IPS-15b (cell line): ENCODE measurements around the gene WFDC8.
"Not testable (repeated sequence)": the region's sequence is repeated elsewhere in the genome, so short reads cannot be mapped to it uniquely, and the experiment has no call there.

Experiments
- H3K27me3 ChIP-seq: one replicate; pipeline ENCODE4 v1.6.1; 2013; ENCODE audit warnings: low read length; ENCODE audit not compliant: control insufficient read depth, insufficient read depth
- H3K36me3 ChIP-seq: one replicate; pipeline ENCODE4 v1.6.1; 2013; ENCODE audit warnings: low read length; ENCODE audit not compliant: control insufficient read depth, insufficient read depth
- H3K4me1 ChIP-seq: one replicate; pipeline ENCODE4 v1.6.1; 2013; ENCODE audit warnings: mild to moderate bottlenecking, low read length; ENCODE audit not compliant: control insufficient read depth, insufficient read depth
- H3K4me3 ChIP-seq: one replicate; pipeline ENCODE4 v1.5.1; 2013; ENCODE audit warnings: low read depth, low read length
- H3K9ac ChIP-seq: one replicate; pipeline ENCODE4 v1.6.1; 2013; ENCODE audit warnings: low read depth, mild to moderate bottlenecking, low read length
- H3K9me3 ChIP-seq: one replicate; pipeline ENCODE4 v1.6.1; 2013; ENCODE audit warnings: mild to moderate bottlenecking, low read length; ENCODE audit not compliant: control insufficient read depth, insufficient read depth

WFDC8 gene

GRCh38 chr20:45585986-45586385 is 6.9 kb upstream of the WFDC8 start:
- not testable (repeated sequence) for H3K27me3 ChIP-seq, H3K9me3 ChIP-seq, H3K36me3 ChIP-seq, H3K4me1 ChIP-seq, H3K9ac ChIP-seq, H3K4me3 ChIP-seq

DNA sequence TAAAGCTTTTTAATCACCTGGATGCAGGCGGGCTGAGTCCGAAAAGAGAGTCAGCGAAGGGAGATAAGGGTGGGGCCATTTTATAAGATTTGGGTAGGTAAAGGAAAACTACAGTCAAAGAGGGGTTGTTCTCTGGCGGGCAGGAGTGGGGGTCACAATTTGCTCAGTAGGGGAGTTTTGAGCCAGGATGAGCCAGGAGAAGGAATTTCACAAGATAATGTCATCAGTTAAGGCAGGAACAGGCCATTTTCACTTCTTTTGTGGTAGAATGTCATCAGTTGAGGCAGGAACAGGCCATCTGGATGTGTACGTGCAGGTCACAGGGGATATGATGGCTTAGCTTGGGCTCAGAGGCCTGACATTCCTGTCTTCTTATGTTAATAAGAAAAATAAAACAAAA is 5.2 kb upstream of the WFDC8 start:
- H3K36me3 ChIP-seq, H3K9me3 ChIP-seq, H3K4me3 ChIP-seq, H3K27me3 ChIP-seq, H3K4me1 ChIP-seq, H3K9ac ChIP-seq: not testable (repeated sequence)

- Histone ChIP-seq H3K4me1 (peaks cover 7% of the 10 kb centered on the region), H3K9me3 (no peaks in the 10 kb centered on the region), H3K27me3 (no peaks in the 10 kb centered on the region), H3K36me3 (no peaks in the 10 kb centered on the region), H3K9ac (no peak overlapping the region), H3K4me3 (no peak overlapping the region)
Observed at GRCh38 chr20:45583502-45583901, 4.4 kb upstream of the WFDC8 start.

- Histone ChIP-seq H3K36me3 (no peaks in the 10 kb centered on the region), H3K4me3 (no peak overlapping the region), H3K27me3 (no peaks in the 10 kb centered on the region)
Observed at GRCh38 chr20:45581702-45582101, 2.6 kb upstream of the WFDC8 start.

DNA sequence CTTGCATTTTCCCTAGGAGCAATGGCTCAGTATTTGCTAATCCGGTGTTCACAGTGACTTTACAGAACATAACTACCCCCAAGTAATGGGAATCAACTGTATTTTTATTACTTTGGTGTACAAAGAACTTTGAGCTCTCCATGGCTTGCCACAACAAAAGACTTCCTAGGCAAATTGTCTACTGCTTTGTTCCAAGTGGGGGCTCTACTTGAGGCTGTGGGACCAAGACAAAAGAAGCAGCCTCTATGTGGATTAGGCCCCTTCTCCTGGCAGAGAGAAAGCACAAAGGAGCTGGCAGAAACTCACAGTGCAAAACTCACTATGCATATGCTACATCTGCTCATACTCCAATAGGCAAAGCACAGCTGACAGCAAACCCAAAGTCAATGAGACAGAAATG is 853 bp downstream of the WFDC8 start:
- no peak overlapping the region for H3K9ac ChIP-seq
- H3K27me3 ChIP-seq = no peaks in the 10 kb centered on the region
- H3K9me3 ChIP-seq = no peaks in the 10 kb centered on the region
- no peak overlapping the region for H3K4me3 ChIP-seq
- H3K4me1 ChIP-seq = peaks cover 7% of the 10 kb centered on the region
- H3K36me3 ChIP-seq = no peaks in the 10 kb centered on the region

More at GRCh38 chr20:45581702-45582101, 2.6 kb upstream of the WFDC8 start:
- peaks cover 10% of the 10 kb centered on the region for H3K4me1 ChIP-seq
- H3K9ac ChIP-seq = no peak overlapping the region
- H3K9me3 ChIP-seq = no peaks in the 10 kb centered on the region

- H3K27me3 ChIP-seq = no peaks in the 10 kb centered on the region
- H3K36me3 ChIP-seq = no peaks in the 10 kb centered on the region
- no peak overlapping the region for H3K9ac ChIP-seq
- H3K9me3 ChIP-seq = no peaks in the 10 kb centered on the region
- H3K4me3 ChIP-seq = no peak overlapping the region
- peaks cover 4% of the 10 kb centered on the region for H3K4me1 ChIP-seq
Observed at GRCh38 chr20:45576995-45577394, 2.1 kb downstream of the WFDC8 start.

DNA sequence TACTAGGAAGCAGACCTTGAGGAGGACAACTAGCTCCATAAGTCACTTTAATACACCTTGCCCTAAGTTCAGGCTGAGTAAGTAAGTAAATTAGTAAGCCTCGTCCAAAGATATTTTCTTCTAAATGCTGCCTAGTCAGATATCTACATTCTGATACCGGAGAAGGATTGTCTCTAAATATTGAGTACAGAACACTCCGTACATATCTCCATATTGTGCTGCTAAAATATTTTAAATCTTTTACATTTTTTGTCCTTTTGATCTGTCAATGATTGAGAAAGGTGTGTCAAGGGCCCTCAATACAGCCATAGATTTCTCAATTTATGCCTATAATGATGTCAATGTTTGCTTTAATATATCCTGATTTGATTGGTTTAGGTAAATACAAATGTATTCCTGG is 3.2 kb downstream of the WFDC8 start:
- Histone ChIP-seq H3K36me3 (no peaks in the 10 kb centered on the region), H3K27me3 (no peaks in the 10 kb centered on the region), H3K9ac (no peak overlapping the region), H3K9me3 (no peaks in the 10 kb centered on the region), H3K4me3 (no peak overlapping the region), H3K4me1 (peaks cover 4% of the 10 kb centered on the region)

DNA sequence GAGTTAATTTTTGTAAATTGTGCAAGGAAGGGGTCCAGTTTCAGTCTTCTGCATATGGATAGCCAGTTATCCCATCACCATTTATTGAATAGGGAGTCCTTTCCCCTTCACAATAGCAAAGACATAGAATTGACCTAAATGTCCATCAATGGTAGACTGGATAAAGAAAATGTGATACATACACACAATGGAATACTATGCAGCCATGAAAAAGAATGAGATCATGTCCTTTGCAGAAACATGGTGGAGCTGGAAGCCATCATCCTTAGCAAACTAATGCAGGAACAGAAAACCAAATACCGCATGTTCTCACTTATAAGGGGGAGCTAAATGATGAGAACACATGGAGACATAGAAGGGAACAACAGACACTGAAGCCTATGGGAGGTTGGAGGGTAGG is 9.4 kb downstream of the WFDC8 start:
- not testable (repeated sequence) for H3K4me3 ChIP-seq, H3K27me3 ChIP-seq, H3K9ac ChIP-seq, H3K36me3 ChIP-seq, H3K4me1 ChIP-seq, H3K9me3 ChIP-seq

- Histone ChIP-seq H3K4me1 (no peaks in the 10 kb centered on the region), H3K9me3 (no peaks in the 10 kb centered on the region), H3K4me3 (no peak overlapping the region), H3K36me3 (no peaks in the 10 kb centered on the region), H3K27me3 (no peaks in the 10 kb centered on the region), H3K9ac (no peak overlapping the region)
Observed at GRCh38 chr20:45564760-45565276, 14.3 kb downstream of the WFDC8 start.

DNA sequence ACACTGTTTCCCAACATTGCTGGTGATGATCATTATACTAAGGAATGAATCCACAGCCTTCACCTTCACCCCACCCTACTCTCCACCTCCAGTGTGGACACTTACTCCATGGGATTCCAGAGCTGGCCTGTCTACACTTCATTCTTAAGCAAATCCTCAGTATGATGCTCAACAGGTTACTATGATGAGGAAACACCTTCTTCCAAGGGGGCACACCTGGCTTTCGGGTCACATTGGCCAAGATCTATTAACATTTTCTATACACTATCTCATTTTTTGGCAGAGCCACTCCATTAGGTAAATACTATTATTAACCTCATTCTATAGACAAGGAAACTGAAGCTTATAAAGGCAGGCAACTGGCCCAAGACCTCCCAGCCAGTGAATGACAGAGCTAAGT is 23.9 kb downstream of the WFDC8 start:
- no peaks in the 10 kb centered on the region for H3K27me3 ChIP-seq
- H3K4me3 ChIP-seq = no peak overlapping the region

DNA sequence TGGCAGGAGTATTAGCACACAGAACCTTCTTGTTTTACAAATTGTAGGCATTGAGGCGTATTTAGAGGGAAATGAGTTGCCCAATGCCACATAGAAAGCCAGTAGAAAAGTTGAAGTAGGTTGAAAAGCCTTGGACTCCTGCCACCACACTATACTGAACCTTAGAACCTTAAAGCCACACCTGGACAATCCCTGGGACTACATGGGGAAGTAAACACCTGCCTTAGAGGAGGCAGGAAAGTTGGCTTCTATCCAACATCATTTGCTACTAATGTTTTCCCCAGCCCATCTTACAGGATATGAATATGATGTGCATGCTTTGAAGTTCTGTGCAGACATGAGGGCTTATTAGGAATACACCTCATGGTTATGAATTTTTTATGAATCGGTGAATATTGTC is 26.6 kb downstream of the WFDC8 start:
- H3K4me1 ChIP-seq = no peaks in the 10 kb centered on the region

More for the DNA sequence above, 23.9 kb downstream of the WFDC8 start:
- Histone ChIP-seq H3K9ac (no peak overlapping the region), H3K9me3 (no peaks in the 10 kb centered on the region), H3K4me1 (no peaks in the 10 kb centered on the region), H3K36me3 (no peaks in the 10 kb centered on the region)

GRCh38 chr20:45550765-45551164 is 28.3 kb downstream of the WFDC8 start:
- no peak overlapping the region for H3K4me3 ChIP-seq
- no peaks in the 10 kb centered on the region for H3K36me3 ChIP-seq
- no peak overlapping the region for H3K9ac ChIP-seq
- H3K4me1 ChIP-seq = peaks cover 2% of the 10 kb centered on the region
- H3K27me3 ChIP-seq = no peaks in the 10 kb centered on the region
- H3K9me3 ChIP-seq = no peaks in the 10 kb centered on the region

More for the DNA sequence above, 26.6 kb downstream of the WFDC8 start:
- no peak overlapping the region for H3K4me3 ChIP-seq
- no peaks in the 10 kb centered on the region for H3K27me3 ChIP-seq
- no peak overlapping the region for H3K9ac ChIP-seq
- no peaks in the 10 kb centered on the region for H3K9me3 ChIP-seq
- H3K36me3 ChIP-seq = no peaks in the 10 kb centered on the region

DNA sequence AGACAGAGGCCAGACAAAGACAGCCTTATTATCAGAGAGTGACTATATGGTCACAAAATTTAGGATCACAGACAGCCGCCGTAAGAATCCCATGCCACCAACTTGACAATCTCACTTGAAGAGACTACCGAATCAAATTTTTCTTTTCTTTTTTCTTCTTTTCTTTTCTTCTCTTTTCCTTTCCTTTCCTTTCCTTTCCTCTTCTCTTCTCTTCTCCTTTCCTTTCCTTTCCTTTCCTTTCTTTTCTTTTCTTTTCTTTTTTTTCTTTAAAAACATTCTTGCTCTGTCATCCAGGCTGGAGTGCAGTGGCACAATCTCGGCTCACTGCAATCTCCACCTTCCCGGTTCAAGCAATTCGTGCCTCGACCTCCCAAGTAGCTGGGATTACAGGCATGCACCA is 30.7 kb downstream of the WFDC8 start:
- peaks cover 2% of the 10 kb centered on the region for H3K27me3 ChIP-seq

More for the DNA sequence above, 30.7 kb downstream of the WFDC8 start:
- peaks cover 2% of the 10 kb centered on the region for H3K4me1 ChIP-seq
- H3K9ac ChIP-seq = no peak overlapping the region
- H3K4me3 ChIP-seq = no peak overlapping the region
- H3K36me3 ChIP-seq = no peaks in the 10 kb centered on the region
- no peaks in the 10 kb centered on the region for H3K9me3 ChIP-seq
